Cerebellar nuclear complex (tissue), 1 donor: Measurements from ENCODE around the gene CNTNAP2.

Experiments
- DNase-seq, 2 experiments: peaks; one replicate each; lab custom pipeline; 2025; lab: John Stamatoyannopoulos, UW

The CNTNAP2 gene

GRCh38 chr7:147483634-147484292 is 1367.2 kb downstream of the CNTNAP2 start:
- DNase-seq: no peak

- DNase-seq: no peak
These were observed 1369.1 kb downstream of the CNTNAP2 start for GRCh38 chr7:147485660-147486210.

- no peak for DNase-seq
These were observed 1376.0 kb downstream of the CNTNAP2 start for GRCh38 chr7:147492606-147493005.

- DNase-seq: no peak
These were observed 1379.6 kb downstream of the CNTNAP2 start for GRCh38 chr7:147496209-147496608.

DNA sequence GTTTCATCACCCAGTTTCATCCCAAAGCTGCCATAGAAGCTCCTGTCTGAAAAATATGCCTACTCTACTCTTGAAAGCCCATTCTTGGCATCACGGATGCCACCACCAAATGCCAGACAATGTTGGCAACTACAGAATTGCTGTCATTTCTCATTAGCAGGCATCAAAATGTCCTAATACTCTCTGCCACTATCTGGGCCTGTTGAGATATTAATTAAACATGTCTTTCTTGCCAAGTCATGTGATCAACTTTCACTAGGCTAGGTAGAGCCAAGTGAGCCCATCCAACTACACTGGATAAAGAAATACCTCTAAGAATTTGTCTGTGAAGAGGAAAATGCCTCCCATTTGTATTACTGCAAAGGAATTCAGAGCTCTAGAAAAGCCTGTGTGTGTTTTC is 1380.6 kb downstream of the CNTNAP2 start:
- DNase-seq: peak in 1 of 2 experiments; percentile 17

DNA sequence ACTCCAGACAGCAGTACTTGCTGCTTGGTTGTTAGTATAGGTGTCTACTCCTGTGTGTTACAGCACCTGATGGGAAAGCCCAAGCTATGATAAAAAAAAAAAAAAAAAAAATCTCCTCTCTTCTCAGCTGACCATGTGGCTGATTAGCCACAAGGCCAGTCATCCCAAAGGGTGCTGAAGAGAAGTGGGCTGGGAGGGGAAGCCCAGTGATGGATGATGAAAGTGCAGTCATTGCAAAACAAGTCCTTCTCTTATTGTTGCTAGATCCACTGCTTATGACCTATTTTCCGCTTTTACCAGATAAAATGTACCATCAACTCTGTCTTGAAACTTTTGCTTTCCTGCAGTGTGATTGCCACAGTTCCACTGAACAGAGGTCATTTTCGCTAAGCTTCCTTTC is 1381.5 kb downstream of the CNTNAP2 start:
- DNase-seq: no peak

- no peak for DNase-seq
These were observed 1392.5 kb downstream of the CNTNAP2 start for GRCh38 chr7:147509035-147509501.

DNA sequence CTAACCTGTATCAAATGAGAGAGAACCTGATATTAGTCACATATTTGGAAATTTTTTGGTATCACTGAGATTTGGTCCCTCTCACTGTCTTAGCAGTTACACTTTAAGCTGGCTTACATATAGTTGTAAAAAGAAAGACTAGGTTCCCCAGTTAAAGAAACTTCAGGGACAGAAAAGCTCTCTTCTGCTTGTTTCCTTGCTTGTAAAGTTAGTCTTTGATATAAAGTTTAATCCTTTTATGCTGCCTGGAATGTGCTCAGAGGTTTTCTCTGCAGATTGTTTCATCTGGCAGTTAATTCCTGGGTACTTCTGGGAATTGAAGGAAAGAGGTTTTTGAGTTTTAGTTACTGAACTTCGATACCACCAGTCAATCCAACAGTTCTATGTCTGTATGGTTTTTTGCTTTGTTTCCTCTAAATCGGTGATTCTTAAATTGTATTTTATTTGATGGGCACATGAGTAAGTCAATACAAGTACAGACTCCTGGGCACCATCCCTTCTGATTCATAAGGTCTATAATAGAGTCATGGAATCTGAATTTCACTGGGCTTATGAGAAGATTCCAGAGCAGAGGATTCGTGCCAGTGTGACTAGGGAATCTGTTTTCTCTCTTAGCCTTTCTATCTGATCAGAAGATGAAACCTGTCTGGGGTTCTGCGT is 1393.1 kb downstream of the CNTNAP2 start:
- no peak for DNase-seq

DNA sequence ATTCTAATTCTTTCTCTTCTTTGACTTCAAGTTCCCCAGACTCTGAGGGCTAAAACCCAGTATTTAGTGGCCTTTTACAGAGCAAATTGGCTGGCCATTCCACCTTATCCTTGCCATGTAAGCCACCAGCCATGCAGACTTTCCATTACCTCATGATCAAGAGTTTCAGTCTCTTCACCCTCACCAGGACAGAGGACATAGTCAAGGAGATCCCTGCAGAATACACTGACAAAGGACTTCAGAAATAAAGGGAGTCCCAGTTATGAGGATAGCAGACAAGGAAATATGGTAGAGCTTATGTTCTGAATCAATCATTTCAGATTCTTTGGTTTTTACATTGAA is 1393.6 kb downstream of the CNTNAP2 start:
- DNase-seq: no peak

DNA sequence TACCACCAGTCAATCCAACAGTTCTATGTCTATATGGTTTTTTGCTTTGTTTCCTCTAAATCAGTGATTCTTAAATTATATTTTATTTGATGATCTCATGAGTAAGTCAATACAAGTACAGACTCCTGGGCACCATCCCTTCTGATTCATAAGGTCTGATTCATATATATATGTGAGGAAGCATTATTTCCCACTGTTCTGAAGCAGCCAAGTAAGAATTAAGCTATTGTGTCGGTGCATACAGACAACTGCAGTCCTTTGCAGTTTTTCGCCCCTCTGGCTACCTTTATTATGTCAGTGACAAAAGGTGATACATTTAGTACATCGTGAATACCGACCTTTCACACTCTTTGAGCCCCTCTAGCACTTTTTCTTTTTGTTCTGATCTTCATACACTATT is 1394.3 kb downstream of the CNTNAP2 start:
- DNase-seq: no peak

DNA sequence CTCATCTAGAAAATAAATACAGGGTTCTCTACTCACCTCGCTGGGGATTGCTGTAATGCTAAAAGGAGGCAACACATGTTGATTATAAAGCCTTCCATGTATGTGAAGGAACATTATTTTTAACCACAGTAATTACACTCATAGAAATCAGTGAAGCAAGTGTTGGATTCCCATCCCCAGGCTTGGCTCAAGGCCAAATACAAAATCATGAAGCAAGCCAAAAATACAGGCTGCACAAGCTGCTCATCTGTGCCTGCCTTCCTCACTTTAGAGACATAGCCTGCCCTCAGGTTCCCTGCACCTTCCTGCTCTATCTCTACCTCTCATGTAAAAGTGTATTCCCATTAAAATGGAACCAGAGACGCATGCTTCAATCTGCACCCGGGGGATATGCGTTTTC is 1396.8 kb downstream of the CNTNAP2 start:
- DNase-seq: no peak

- DNase-seq: no peak
These were observed 1399.8 kb downstream of the CNTNAP2 start for GRCh38 chr7:147516391-147516790.

DNA sequence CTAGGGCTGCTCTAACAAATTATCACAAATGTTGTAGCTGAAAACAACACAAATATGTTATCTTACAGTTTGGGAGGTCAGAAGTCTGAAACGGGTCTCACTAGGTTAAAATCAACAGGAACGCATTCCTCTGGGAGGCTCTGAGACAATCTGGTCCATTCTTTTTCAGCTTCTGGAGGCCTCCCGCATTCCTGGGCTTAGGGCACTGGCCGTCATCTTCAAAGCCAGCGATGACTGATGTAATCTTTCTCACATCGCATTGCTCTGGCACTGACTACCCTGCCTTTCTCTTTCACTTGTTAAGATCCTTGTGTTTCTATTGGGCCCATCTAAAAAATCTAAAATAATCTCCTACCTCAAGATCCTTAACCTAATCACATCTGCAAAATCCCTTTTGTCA is 1402.5 kb downstream of the CNTNAP2 start:
- no peak for DNase-seq

GRCh38 chr7:147523056-147523455 is 1406.5 kb downstream of the CNTNAP2 start:
- DNase-seq: no peak

GRCh38 chr7:147524726-147525250 is 1408.2 kb downstream of the CNTNAP2 start:
- DNase-seq: no peak

DNA sequence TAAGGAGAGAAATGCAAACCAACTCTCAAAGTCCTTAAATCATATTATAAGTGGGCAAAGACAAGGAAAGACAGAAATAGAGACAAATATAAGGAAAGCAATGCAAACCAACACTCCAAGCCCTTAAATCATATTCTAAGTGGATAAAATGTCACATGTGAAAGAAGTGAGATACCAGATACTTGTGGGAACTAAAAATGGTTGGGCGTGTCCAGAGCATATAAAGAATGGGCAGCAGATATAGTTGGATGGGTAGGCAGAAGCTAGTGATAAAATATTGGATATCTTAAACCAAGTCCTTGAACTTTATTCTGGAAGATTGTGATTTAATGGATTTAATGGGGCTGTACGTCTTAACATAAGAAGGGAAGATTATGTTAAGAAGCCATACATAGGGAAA is 1408.7 kb downstream of the CNTNAP2 start:
- no peak for DNase-seq

GRCh38 chr7:147535701-147536111 is 1419.1 kb downstream of the CNTNAP2 start:
- no peak for DNase-seq

DNA sequence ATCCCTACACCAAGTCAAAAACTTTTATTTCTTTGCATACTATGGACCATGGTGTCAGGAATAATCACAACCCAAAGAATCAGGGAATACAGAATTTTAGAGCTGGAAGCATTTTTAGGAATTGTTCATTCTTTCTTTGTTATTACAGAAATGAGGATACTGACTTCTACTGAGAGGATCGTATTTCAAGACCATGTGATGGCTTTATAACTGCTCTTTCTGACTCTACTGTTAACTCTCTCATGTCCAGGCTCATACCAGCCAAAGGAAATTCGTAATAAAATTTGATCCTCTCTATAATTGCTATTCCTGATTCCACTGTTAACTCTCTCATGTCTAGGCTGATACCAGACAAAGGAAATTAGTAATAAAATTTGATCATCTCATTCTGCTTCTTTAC is 1423.1 kb downstream of the CNTNAP2 start:
- DNase-seq: no peak

DNA sequence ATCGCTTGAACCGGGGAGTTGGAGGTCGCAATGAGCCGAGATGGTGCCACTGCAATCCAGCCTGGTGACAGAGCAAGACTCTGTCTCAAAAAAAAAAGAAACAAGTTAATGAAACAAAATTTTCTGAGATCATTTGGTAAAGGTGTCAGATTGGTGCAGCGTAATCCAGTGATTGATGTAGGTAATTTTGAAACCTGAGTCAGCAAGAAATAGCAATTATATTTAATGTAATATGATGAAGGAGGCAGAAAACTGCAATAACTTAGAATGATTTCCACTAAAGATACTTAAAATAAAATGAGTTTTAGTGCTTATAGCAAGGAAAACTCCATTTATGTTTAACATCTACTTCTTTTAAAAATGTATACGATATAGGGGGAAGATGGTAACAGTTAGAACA is 1424.1 kb downstream of the CNTNAP2 start:
- no peak for DNase-seq

DNA sequence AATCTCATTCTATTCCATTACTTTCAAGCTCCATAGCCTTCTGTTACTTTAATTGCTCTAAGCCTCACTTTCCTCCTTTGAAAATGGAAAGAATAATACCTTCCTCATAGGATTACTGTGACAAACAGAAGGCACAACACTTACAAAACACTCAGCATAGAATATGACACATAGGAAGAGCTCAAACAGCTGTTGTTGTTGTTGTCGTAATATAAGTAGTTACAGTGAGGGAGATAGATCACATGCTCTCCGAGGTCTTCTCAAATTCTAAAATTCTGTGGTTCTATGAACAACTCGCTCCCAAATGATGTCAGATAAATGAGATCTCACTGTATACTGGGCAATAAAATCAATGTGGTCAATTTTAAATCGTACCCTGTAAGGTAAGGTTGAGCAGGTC is 1424.7 kb downstream of the CNTNAP2 start:
- no peak for DNase-seq

DNA sequence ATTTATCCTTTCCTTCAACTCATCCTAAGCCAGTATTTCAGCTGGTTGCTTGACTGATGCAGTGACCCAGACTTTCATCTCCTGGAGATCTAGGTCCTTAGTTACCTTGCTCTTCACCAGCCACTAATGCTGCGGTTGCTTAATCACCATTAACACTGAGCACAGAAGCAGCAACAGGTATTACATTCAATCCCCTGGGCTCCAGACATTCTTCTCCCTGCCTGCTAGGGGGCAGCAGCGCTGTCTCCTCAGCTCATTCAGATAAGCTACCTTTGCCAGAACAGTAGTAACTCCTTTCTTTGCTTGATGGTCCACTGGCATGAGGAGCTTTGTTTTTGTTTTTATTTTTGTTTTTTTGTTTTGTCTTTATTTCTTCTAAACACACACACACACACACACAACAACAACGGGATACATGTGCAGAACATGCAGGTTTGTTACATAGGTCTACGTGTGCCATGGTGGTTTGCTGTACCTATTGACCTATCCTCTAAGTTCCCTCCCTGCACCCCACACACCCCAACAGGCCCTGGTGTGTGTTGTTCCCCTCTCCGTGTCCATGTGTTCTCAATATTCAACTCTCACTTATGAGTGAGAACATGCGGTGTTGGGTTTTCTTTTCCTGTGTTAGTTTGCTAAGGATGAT is 1430.8 kb downstream of the CNTNAP2 start:
- no peak for DNase-seq

DNA sequence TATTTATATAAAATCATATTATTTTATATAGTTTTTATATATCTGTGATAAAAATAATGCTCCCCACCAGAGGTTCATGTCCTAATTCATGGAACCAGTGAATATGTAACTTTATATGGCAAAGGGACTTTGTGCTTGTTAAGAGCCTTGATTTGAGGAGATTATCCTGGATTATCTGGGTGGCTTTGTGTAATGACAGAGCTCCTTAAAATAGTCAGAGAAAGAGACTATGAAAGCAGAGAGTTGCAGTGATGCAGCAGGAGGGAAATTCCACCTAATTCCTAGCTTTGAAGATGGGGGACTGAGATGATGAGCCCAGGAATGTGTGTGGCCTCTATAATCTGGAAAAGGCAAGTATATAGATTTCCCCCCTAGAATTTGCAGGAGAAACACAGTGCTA is 1439.7 kb downstream of the CNTNAP2 start:
- DNase-seq: no peak

DNA sequence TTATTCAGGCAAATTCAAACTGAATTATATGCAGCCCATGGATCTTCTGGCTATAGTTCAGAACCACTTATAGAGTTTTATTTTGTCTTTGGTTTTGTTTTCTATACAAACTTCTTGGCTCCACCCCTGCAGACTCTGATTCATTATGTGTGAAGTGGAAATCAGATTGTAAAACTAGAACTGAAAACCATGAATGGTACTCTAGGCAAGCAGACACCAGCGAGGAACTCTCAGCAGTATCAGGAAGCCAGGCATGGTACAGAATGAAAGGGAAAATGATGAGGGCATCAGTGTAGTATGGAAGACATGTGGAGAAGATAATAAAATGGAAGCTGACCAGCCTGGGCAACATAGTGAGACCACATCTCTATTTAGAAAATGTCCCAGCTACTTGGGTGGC is 1447.1 kb downstream of the CNTNAP2 start:
- DNase-seq: no peak
